ENCODE data around the gene NEDD4L.

DNA sequence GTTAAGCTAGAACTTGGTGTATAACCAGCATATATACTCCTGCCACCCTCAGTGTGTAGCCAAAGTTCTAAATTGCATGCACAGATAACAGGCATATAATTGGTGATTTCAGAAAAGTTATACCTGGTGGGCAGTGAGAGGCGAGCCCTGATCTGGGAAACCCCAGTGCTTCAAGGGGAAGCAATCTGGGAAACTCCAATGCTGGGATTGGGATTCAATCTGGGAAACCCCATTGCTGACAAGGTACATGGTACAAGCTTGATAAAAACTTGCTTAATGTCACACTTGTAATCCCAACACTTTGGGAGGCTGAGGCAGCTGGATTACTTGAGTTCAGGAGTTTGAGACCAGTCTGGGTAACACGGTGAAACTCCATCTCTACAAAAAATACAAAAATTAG, 147.6 kb downstream of the NEDD4L start:
- TF ChIP-seq, protein P1, sequence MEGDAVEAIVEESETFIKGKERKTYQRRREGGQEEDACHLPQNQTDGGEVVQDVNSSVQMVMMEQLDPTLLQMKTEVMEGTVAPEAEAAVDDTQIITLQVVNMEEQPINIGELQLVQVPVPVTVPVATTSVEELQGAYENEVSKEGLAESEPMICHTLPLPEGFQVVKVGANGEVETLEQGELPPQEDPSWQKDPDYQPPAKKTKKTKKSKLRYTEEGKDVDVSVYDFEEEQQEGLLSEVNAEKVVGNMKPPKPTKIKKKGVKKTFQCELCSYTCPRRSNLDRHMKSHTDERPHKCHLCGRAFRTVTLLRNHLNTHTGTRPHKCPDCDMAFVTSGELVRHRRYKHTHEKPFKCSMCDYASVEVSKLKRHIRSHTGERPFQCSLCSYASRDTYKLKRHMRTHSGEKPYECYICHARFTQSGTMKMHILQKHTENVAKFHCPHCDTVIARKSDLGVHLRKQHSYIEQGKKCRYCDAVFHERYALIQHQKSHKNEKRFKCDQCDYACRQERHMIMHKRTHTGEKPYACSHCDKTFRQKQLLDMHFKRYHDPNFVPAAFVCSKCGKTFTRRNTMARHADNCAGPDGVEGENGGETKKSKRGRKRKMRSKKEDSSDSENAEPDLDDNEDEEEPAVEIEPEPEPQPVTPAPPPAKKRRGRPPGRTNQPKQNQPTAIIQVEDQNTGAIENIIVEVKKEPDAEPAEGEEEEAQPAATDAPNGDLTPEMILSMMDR (IDR thresholded peaks at IDR 0.05): no peak
- TF ChIP-seq EZH2 (IDR thresholded peaks at IDR 0.05; ENCODE audit: borderline replicate concordance, insufficient read depth, low read depth, low read length, poor library complexity, severe bottlenecking): no peak

All from B cell (primary cell).